Suprapubic skin (tissue), 3 donors: ENCODE measurements around the gene OXT.

Experiments
- POLR2A ChIP-seq, 2 donors: fragments of 450-650 bp; IDR thresholded peaks; one replicate each; pipeline ENCODE4 v1.6.1; 2017; ENCODE audit warnings: antibody characterized with exemption in 2 of 2, mild to moderate bottlenecking in 2 of 2, moderate library complexity in 2 of 2
- TF ChIP-seq, protein P1 (sequence below), 2 donors: fragments of 200-600 bp in 1 of 2; fragments of 450-650 bp in 1 of 2; sonication (generic) in 1 of 2; IDR thresholded peaks; one replicate each; pipeline ENCODE4 v1.5.1; 2016 to 2019; ENCODE audit warnings: antibody characterized with exemption in 2 of 2, mild to moderate bottlenecking in 1 of 2, moderate library complexity in 1 of 2

DNA sequence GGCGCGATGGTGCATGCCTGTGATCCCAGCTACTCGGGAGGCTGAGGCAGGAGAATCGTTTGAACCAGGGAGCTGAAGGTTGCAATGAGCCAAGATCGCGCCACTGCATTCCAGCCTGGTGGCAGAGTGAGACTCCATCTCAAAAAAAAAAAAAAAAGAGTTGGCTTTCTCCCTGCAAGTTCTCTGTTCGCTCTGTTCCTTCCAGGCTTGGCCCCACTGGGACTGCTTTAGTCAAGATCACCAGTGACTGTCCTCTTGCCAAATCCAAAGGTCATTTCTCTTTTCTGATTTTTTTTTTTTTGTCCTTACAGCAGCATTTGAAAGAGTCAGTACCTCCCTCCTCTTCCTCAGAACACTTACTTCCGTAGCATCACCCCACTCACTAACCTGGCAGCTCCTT, 38.8 kb upstream of the OXT start:
- no peak for TF ChIP-seq POLR2A (IDR thresholded peaks at IDR 0.05)
- TF ChIP-seq, protein P1, sequence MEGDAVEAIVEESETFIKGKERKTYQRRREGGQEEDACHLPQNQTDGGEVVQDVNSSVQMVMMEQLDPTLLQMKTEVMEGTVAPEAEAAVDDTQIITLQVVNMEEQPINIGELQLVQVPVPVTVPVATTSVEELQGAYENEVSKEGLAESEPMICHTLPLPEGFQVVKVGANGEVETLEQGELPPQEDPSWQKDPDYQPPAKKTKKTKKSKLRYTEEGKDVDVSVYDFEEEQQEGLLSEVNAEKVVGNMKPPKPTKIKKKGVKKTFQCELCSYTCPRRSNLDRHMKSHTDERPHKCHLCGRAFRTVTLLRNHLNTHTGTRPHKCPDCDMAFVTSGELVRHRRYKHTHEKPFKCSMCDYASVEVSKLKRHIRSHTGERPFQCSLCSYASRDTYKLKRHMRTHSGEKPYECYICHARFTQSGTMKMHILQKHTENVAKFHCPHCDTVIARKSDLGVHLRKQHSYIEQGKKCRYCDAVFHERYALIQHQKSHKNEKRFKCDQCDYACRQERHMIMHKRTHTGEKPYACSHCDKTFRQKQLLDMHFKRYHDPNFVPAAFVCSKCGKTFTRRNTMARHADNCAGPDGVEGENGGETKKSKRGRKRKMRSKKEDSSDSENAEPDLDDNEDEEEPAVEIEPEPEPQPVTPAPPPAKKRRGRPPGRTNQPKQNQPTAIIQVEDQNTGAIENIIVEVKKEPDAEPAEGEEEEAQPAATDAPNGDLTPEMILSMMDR (IDR thresholded peaks at IDR 0.05) = no peak
